ENCODE results near the gene MMEL1.

DNA sequence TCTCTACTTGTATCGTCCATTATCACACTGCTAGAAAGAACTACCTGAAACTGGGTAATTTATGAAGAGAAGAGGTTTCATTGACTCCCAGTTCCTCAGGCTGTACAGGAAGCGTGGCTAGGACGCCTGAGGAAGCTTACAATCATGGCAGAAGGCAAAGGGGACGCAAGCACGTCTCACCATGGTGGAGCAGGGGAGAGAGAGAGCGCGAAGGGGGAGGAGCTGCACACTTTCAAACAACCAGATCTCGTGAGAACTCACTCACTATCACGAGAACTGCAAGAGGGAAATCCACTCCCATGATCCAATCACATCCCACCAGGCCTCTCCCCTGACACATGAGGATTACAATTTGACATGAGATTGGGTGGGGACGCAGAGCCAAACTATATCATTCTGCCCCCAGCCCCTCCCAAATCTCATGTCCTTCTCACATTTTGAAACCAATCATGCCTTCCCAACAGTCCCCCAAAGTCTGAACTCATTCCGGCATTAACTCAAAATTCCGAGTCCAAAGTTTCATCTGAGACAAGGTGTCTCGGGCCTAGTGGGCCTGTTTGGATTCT, 8.0 kb downstream of the MMEL1 start:
- TF ChIP-seq POLR2AphosphoS5 (IDR thresholded peaks at IDR 0.05) (no peak), POLR2A (IDR thresholded peaks at IDR 0.05; ENCODE audit: low read depth) (no peak), EP300 (IDR thresholded peaks at IDR 0.05) (no peak)
- TF ChIP-seq, protein P1, sequence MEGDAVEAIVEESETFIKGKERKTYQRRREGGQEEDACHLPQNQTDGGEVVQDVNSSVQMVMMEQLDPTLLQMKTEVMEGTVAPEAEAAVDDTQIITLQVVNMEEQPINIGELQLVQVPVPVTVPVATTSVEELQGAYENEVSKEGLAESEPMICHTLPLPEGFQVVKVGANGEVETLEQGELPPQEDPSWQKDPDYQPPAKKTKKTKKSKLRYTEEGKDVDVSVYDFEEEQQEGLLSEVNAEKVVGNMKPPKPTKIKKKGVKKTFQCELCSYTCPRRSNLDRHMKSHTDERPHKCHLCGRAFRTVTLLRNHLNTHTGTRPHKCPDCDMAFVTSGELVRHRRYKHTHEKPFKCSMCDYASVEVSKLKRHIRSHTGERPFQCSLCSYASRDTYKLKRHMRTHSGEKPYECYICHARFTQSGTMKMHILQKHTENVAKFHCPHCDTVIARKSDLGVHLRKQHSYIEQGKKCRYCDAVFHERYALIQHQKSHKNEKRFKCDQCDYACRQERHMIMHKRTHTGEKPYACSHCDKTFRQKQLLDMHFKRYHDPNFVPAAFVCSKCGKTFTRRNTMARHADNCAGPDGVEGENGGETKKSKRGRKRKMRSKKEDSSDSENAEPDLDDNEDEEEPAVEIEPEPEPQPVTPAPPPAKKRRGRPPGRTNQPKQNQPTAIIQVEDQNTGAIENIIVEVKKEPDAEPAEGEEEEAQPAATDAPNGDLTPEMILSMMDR (IDR thresholded peaks at IDR 0.05): no peak
